Thyroid gland (tissue), 4 donors: Measurements from ENCODE around the gene SRPRB. TPM values are rescaled to one million over a fixed set of nuclear protein-coding genes. Genes with fewer than 3 reads are reported as not detected.

Experiments used
- DNase-seq, 2 donors: peaks; one replicate each; pipeline ENCODE4 v3.0.0-alpha.2; 2019
- H3K27ac ChIP-seq, 3 donors: fragments of 200-600 bp; sonication (generic); 1 replicate in 2 of 3; 2 replicates in 1 of 3; pipeline ENCODE4 v1.5.1; 2016 to 2019; ENCODE audit warnings: mild to moderate bottlenecking in 1 of 3, moderate library complexity in 1 of 3
- H3K27me3 ChIP-seq: fragments of 200-600 bp; sonication (generic); one replicate; pipeline ENCODE4 v1.5.1; 2019
- H3K36me3 ChIP-seq, 2 donors: fragments of 200-600 bp; sonication (generic); one replicate each; pipeline ENCODE4 v1.5.1; 2016 to 2019
- H3K4me1 ChIP-seq, 2 donors: fragments of 200-600 bp; sonication (generic); one replicate each; pipeline ENCODE4 v1.5.1; 2017 to 2019
- H3K4me3 ChIP-seq, 3 donors: fragments of 200-600 bp; sonication (generic); replicated peaks in 1 of 3; 1 replicate in 2 of 3; 2 replicates in 1 of 3; pipeline ENCODE4 v1.5.1; 2016; ENCODE audit warnings: mild to moderate bottlenecking in 1 of 3
- H3K9me3 ChIP-seq: fragments of 200-600 bp; sonication (generic); one replicate; pipeline ENCODE4 v1.5.1; 2017
- CTCF ChIP-seq, 6 experiments: fragments of 200-600 bp in 3 of 6; fragments of 450-650 bp in 3 of 6; sonication (generic) in 3 of 6; IDR thresholded peaks; one replicate each; pipeline ENCODE4 v1.5.1; 2016 to 2019; ENCODE audit warnings: antibody characterized with exemption in 6 of 6, mild to moderate bottlenecking in 2 of 6, inconsistent platforms in 1 of 6, moderate library complexity in 1 of 6
- POLR2A ChIP-seq, 2 donors: fragments of 450-650 bp; IDR thresholded peaks; one replicate each; pipeline ENCODE4 v1.6.1; 2017; ENCODE audit warnings: antibody characterized with exemption in 2 of 2, mild to moderate bottlenecking in 2 of 2, moderate library complexity in 1 of 2
- WGBS, 2 donors: methylation state at CpG; one replicate each; pipeline ENCODE4 v1.1.5; 2017; 5-methylcytosine and 5-hydroxymethylcytosine counted together
- intact Hi-C: fragments of 100-400 bp; cut with DNase I; formaldehyde crosslinking; loops from one replicate; pipeline ENCODE4 v1.15.1; 2023
- total RNA-seq, 4 donors: library from RNA; depleted of rRNA; stranded (reverse); fragments of >200 nt; gene quantifications; one replicate each; pipeline ENCODE4 v1.2.3, GENCODE V29; 2016

The SRPRB gene
- total RNA-seq, 4 donors from 2014 or later, result 26.9 to 55.9 (median 45.2) TPM

- TF ChIP-seq CTCF (IDR thresholded peaks at IDR 0.05), result no peak
- TF ChIP-seq POLR2A (IDR thresholded peaks at IDR 0.05), result no peak
- whole genome bisulfite sequencing, 2 donors, result 86 to 98% methylated on average over 4 to 9 of the region's 9 CpGs
- no peaks in the 10 kb centered on the region for H3K9me3 ChIP-seq
- intact Hi-C loops, result no loop called here
- H3K27me3 ChIP-seq, result no peaks in the 10 kb centered on the region
- no peaks in the 10 kb centered on the region for H3K36me3 ChIP-seq
- no peak overlapping the region for H3K27ac ChIP-seq
- no peak for DNase-seq
- H3K4me3 ChIP-seq, result no peak overlapping the region
- no peaks in the 10 kb centered on the region for H3K4me1 ChIP-seq
These were observed 34.6 kb downstream of the SRPRB start for GRCh38 chr3:133840055-133840737.

GRCh38 chr3:133840767-133841166 is 35.2 kb downstream of the SRPRB start:
- Histone ChIP-seq H3K27ac (no peak overlapping the region), H3K4me3 (no peak overlapping the region), H3K27me3 (no peaks in the 10 kb centered on the region), H3K36me3 (no peaks in the 10 kb centered on the region), H3K9me3 (no peaks in the 10 kb centered on the region), H3K4me1 (no peaks in the 10 kb centered on the region)
- DNase-seq, result no peak
- 88 to 90% methylated on average over 5 of the region's 6 CpGs for WGBS, 2 donors
- TF ChIP-seq CTCF (IDR thresholded peaks at IDR 0.05) (no peak), POLR2A (IDR thresholded peaks at IDR 0.05) (no peak)
- intact Hi-C loops, result no loop called here

- Histone ChIP-seq H3K4me1 (no peaks in the 10 kb centered on the region), H3K36me3 (no peaks in the 10 kb centered on the region), H3K9me3 (no peaks in the 10 kb centered on the region), H3K4me3 (no peak overlapping the region), H3K27me3 (no peaks in the 10 kb centered on the region), H3K27ac (no peak overlapping the region)
- TF ChIP-seq POLR2A (IDR thresholded peaks at IDR 0.05), result no peak
- TF ChIP-seq CTCF (IDR thresholded peaks at IDR 0.05), result no peak
- intact Hi-C loops, result no loop called here
- DNase-seq, result no peak
- WGBS, 2 donors, result 90 to 100% methylated on average over 1 to 5 of the region's 8 CpGs
These were observed 35.6 kb downstream of the SRPRB start for GRCh38 chr3:133841196-133841595.

- Histone ChIP-seq H3K27ac (no peak overlapping the region), H3K4me1 (no peaks in the 10 kb centered on the region), H3K27me3 (no peaks in the 10 kb centered on the region), H3K9me3 (no peaks in the 10 kb centered on the region), H3K4me3 (no peak overlapping the region), H3K36me3 (no peaks in the 10 kb centered on the region)
- TF ChIP-seq POLR2A (IDR thresholded peaks at IDR 0.05), result no peak
- WGBS, 2 donors, result 72 to 85% methylated on average over 3 to 4 of the region's 4 CpGs
- no peak for DNase-seq
- intact Hi-C loops, result no loop called here
These were observed 36.5 kb downstream of the SRPRB start for GRCh38 chr3:133842158-133842557.

- intact Hi-C loops, result no loop called here
- WGBS, 2 donors, result 82 to 84% methylated on average over 7 of the region's 7 CpGs
- H3K4me1 ChIP-seq, result no peaks in the 10 kb centered on the region
These were observed 38.0 kb downstream of the SRPRB start for GRCh38 chr3:133843634-133844033.

More at GRCh38 chr3:133843634-133844033, 38.0 kb downstream of the SRPRB start:
- no peak for DNase-seq
- H3K27me3 ChIP-seq, result no peaks in the 10 kb centered on the region
- no peak overlapping the region for H3K4me3 ChIP-seq
- no peaks in the 10 kb centered on the region for H3K36me3 ChIP-seq
- no peak for TF ChIP-seq POLR2A (IDR thresholded peaks at IDR 0.05)
- no peak for TF ChIP-seq CTCF (IDR thresholded peaks at IDR 0.05)
- H3K27ac ChIP-seq, result no peak overlapping the region
- H3K9me3 ChIP-seq, result no peaks in the 10 kb centered on the region
